Peyer's patch (tissue), 4 donors: Measurements from ENCODE around the gene PI4KA.

Source experiments
- CTCF ChIP-seq, 6 experiments: fragments of 450-650 bp in 4 of 6; fragments of 200-600 bp in 2 of 6; sonication (generic) in 1 of 6; IDR thresholded peaks; one replicate each; pipeline ENCODE4 v1.5.1; 2017 to 2019; ENCODE audit warnings: antibody characterized with exemption in 6 of 6, mild to moderate bottlenecking in 3 of 6, moderate library complexity in 1 of 6
- POLR2A ChIP-seq, 2 donors: fragments of 450-650 bp; IDR thresholded peaks; one replicate each; pipeline ENCODE4 v1.5.1; 2017; ENCODE audit warnings: antibody characterized with exemption in 2 of 2, mild to moderate bottlenecking in 2 of 2, moderate library complexity in 2 of 2

DNA sequence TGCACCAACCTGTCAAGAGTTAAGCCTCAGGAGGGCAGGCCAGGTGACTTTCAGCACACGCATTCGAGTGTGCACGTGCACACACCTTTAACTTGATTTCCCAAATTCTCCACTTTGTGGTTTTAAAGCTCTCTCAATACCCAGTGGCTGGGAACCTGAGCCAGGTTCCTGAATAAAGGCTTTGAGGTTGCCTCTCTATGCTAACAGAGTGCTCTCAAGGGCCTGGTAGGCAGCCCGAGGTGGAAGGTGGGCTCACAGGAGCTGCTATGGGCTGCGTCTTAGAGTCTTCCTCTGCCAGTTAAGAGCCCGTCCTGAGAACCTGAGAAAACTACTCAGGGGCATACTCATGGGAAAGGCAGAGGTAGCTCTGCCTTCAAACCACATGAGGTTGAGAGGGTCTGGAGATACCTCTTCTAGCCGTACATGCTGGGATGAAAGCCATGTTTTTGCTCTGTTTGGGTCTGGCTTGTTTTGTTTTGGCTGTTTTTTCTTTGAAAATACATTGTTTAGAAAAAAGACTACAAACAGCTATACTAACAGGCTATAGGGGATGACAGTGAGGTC, 96.3 kb downstream of the PI4KA start:
- no peak for TF ChIP-seq POLR2A (IDR thresholded peaks at IDR 0.05)
- TF ChIP-seq CTCF (IDR thresholded peaks at IDR 0.05): no peak
